ENCODE results near the gene CDKL2.
"Not testable (repeated sequence)": the region's sequence is repeated elsewhere in the genome, so short reads cannot be mapped to it uniquely, and the experiment has no call there.

CDKL2 gene

GRCh38 chr4:75630174-75630936 is at the start of gene CDKL2:
Gene CDKL2 (minus strand): TSS chr4:75630528. CDS start chr4:75625988, 4,540 bp downstream.
- no peak for DNase-seq

GRCh38 chr4:75678965-75679364 is 48.6 kb upstream of the CDKL2 start:
- no peak for DNase-seq

- DNase-seq = no peak
Observed at GRCh38 chr4:75678473-75678872, 48.1 kb upstream of the CDKL2 start.

GRCh38 chr4:75675004-75675531 is 44.7 kb upstream of the CDKL2 start:
- DNase-seq = no peak

- DNase-seq = no peak
Observed at GRCh38 chr4:75673959-75674328, 43.6 kb upstream of the CDKL2 start.

GRCh38 chr4:75673027-75673958 is 43.0 kb upstream of the CDKL2 start, which contains the start of gene G3BP2:
Gene G3BP2 (minus strand): TSS chr4:75673411. CDS start chr4:75662025, 11,386 bp downstream.
- peak; percentile 96 for DNase-seq

DNA sequence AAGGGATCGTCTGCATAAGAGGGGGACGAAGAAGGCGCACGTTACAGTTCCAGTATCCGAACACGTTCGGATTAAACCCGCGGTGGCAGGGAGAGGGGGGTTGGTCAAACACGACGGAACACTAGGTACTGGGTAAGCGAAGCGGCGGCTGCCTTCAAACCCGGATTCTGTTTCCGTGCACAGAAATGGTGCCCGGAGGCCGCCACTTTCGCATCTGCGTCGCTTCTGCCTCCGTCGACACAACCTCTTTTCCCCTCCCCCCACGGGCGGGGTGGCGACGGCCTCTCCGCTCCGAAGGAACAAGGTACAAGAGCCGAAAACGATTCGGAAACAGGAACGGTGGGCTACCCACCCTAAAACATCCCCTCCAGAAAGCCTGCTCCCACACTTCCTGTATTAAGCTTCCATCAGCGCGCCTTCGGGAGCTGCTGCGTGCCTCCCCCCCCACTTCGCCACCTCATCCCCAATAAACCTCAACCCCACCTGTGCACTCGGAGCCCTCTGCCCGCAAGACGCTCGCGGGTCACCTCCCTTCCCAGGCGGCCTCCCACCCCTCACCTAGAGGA is 42.2 kb upstream of the CDKL2 start:
- peak; percentile 81 for DNase-seq

DNA sequence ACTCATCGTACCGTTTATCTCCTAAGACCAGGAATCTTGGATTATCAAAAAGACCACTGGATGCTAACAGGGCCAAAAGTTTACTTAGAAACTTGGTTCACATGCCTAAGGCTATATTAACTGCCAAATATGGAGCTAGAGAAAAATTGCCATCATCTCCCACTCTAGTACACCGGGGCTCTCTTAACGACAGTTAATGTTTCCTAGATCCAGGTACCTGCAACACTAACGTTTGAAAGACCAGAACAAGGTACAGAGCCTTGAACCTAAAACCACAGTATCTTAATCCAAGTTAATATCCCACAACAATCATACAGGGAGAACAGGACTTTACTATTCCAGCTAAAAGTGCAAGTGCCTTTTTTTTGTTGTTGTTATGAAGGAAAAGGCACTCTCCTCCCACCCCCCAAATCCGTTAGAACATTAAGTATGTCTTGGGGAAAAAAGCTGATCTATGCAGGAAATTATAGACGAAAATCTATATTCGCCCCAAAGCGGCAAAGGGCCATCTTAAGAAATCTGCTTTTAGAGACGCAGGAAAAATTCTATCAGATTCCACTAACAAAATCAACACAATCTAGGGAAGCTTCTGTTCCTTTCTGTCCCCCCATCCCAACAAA is 41.6 kb upstream of the CDKL2 start:
- no peak for DNase-seq

- DNase-seq = no peak
Observed at GRCh38 chr4:75668596-75668995, 38.3 kb upstream of the CDKL2 start.

GRCh38 chr4:75667636-75668035 is 37.3 kb upstream of the CDKL2 start:
- DNase-seq = not testable (repeated sequence)

GRCh38 chr4:75666299-75666698 is 36.0 kb upstream of the CDKL2 start:
- DNase-seq = no peak

DNA sequence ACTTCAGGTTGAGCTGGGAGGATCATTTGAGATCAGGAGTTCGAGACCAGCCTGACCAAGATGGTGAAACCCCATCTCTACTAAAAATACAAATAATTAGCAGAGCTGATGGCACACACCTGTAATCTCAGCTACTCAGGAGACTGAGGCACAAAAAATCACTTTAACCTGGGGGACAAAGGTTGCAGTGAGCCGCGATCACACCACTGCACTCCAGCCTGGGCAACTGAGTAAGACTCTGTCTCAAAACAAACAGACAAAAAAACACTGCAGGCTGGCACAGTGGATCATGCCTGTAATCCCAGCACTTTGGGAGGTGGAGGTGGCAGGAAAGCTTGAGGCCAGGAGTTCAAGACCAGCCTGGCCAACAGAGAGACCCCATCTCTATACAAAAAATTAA is 34.3 kb upstream of the CDKL2 start:
- not testable (repeated sequence) for DNase-seq

DNA sequence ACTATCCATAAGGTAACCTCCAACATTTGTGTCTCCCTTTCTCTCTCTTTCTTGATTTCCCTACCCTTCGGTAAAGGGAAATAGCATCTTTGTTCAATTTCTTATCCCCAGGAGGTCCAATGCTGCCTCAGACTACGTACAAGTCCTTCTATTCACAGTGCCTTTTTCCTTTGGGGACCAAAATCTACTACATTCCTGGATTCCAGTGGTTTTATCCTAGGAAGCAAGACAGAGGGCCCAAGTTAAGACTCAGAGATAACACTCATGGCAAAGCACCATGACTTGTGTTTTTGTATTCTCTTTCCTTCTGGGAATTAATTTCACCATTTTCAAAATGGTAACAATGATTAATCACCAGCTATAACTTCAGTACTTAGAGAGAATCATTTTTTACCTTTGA is 32.3 kb upstream of the CDKL2 start:
- DNase-seq = no peak

DNA sequence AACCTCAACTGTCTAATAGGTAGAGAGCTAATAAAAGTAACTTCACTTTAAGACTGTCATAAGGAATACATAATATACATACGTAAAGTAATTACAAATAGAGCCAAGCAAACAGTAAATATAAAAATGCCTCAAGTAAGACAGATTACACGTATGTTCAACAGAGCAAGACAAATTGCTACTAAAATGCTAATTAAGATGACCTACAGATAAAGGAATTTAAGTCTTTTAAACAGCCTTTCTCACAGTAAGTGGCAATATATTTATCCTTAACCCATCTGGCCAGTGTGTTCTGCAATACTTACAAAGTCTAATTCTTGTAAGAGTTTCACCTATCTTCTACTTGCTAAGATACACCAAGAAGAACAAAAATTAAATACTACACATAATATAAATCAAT is 30.2 kb upstream of the CDKL2 start:
- no peak for DNase-seq

GRCh38 chr4:75659512-75660031 is 29.2 kb upstream of the CDKL2 start:
- no peak for DNase-seq

DNA sequence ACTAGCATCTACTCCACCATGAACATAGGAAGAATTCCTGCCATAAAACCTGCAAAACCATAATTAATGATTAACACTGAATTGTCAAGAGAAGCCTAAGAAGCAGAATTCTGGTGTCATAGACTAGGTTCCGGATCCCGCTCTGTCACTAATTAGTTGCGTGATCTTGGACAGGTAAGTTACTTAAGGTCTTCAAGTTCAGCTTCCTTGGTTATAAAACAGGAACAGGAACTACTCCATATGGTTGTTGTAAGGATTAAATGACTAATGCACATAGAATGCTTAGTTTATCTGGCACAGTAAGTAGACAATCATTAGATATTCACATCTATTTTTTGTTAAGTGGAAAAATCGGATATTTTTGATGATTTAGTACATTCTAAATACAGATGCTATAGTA is 28.5 kb upstream of the CDKL2 start:
- no peak for DNase-seq

DNA sequence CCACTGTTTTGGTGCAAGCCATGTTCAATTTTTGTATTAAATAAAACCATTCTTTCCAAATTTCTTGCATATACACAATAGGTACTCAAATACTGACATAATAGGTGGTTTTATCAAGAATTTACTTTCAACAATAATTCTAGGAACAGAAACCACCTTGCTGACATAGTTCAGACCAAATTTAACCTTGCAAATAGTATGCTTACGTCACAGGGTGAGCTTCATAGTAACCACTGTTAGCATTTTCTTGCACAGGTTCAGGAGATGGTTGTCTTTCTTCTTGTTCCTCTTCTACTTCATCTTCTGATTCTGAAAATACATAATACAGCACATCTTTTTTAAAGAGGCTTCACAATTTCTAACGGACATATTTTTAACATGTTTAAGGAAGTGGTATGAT is 25.2 kb upstream of the CDKL2 start:
- DNase-seq = no peak

DNA sequence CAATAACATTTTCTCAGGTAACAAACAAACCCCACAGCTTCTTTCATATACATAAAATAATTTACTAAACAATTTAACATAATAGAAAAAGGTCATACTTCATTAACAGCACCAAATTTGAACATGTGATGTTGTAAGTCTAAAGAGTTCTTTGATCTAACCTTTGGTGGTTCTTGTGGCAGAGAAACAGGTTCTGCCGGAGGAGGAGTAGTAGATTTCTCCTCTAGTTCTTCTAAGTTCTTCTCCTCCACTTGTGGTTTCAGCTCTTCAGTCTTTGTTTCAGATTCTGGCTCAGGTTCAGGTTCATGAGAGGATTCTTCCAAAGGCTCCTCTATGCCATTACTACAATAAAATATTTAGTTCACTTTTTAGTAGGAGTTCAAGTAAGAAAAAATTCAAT is 24.6 kb upstream of the CDKL2 start:
- no peak for DNase-seq

DNA sequence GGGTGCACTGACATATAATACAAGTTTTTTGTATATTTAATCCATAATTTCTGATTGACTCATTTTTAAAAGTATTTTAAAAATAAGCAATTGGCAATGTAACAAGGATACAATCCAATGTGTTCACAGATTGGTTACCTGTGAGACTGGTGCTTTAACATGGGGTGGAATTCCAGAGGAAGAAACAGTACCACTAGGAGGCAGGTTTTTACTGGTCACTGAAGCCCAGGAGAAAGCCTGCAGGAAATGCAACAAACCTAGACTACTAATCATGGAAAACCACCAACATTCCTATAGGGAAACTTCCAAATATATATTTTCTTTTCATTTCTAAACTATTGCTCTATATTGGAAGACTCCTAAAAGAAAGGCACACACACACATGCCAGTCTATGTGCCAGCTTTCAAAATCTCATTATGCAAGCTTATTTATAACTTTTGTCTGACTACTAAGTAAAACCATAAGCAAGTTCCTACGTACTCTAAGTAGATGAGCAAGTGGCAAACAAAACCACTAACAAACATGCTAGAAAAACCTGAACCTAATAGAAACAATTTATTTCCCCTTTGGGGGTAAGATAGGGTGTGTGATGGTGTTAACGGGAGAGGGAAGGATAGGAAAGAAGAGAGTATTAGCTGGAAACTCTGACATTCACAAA is 23.6 kb upstream of the CDKL2 start:
- DNase-seq = no peak

- DNase-seq = no peak
Observed at GRCh38 chr4:75644095-75644494, 13.8 kb upstream of the CDKL2 start.

DNA sequence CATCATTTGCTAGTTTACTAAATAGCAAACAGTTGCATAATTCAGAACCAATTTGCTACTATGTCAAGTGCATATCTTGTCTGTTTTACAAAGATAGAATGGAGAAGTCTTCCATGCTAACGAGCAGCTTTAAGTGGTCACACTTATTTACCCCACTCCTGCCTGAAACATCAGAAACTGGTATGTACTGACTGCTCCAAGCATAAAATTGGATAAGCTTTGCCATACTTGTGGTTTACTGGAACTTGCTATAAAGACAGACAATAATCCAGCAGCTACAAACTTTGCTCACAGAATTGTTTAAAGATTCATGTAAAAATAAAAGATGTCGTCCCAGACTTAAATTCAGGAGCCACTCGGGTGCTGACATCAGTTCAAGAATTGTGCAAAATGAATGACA is 13.3 kb upstream of the CDKL2 start:
- no peak for DNase-seq

GRCh38 chr4:75639124-75639695 is 8.9 kb upstream of the CDKL2 start:
- DNase-seq = no peak
